SK-N-SH (cell line): ENCODE measurements around the gene PCGF2. TPM values are rescaled to one million over a fixed set of nuclear protein-coding genes. Genes with fewer than 3 reads are reported as not detected.

Source experiments
- CTCF ChIA-PET: fragments of 300-600, 350-600 bp; formaldehyde crosslinking; extraction: SDS; loops from one replicate; lab custom pipeline; 2021; lab: Yijun Ruan, JAX
- POLR2A ChIA-PET: fragments of 350-600 bp; sonication (Branson Sonifier 250); formaldehyde crosslinking; extraction: SDS; loops from one replicate; lab custom pipeline; 2020; ENCODE audit warnings: antibody characterized with exemption, inconsistent platforms; lab: Yijun Ruan, JAX
- DNase-seq: peaks from one replicate; pipeline ENCODE4 v3.0.0; 2012
- H2AFZ ChIP-seq: fragments of 200-600 bp; sonication (generic); 2 replicates; pipeline ENCODE4 v1.8.1; 2016; ENCODE audit warnings: antibody characterized with exemption, mild to moderate bottlenecking, low read depth
- H3F3A ChIP-seq: fragments of 200-600 bp; sonication (generic); replicated peaks from 2 replicates; pipeline ENCODE3; 2016; ENCODE audit warnings: antibody characterized with exemption, mild to moderate bottlenecking; ENCODE audit not compliant: insufficient read depth
- H3K27ac ChIP-seq, 2 experiments: fragments of 200-500 bp in 1 of 2; fragments of 200-600 bp in 1 of 2; sonication (Bioruptor generic) in 1 of 2; sonication (generic), shearing (Covaris generic) in 1 of 2; 2 replicates each; pipeline versions ENCODE4 v1.5.1 to v1.6.1; 2014 to 2016; ENCODE audit warnings: low read depth in 2 of 2, inconsistent platforms in 1 of 2, low read length in 1 of 2, mild to moderate bottlenecking in 1 of 2, mixed read lengths in 1 of 2
- H3K27me3 ChIP-seq: fragments of 200-600 bp; sonication (generic), shearing (Covaris generic); 2 replicates; pipeline ENCODE4 v1.6.1; 2016; ENCODE audit warnings: mixed run types; ENCODE audit not compliant: insufficient read depth
- H3K36me3 ChIP-seq, 2 experiments: fragments of 200-500 bp in 1 of 2; fragments of 200-600 bp in 1 of 2; sonication (Bioruptor generic) in 1 of 2; sonication (generic) in 1 of 2; replicated peaks in 1 of 2; 2 replicates each; pipeline versions ENCODE3 to v1.5.1; 2014 to 2016; ENCODE audit warnings: low read length in 1 of 2, mild to moderate bottlenecking in 1 of 2; ENCODE audit not compliant: insufficient read depth in 2 of 2, control insufficient read depth in 1 of 2
- H3K4me1 ChIP-seq, 2 experiments: fragments of 200-500 bp in 1 of 2; fragments of 200-600 bp in 1 of 2; sonication (Bioruptor generic) in 1 of 2; sonication (generic), shearing (Covaris generic) in 1 of 2; 2 replicates each; pipeline versions ENCODE4 v1.5.1 to v1.6.1; 2014 to 2016; ENCODE audit warnings: low read depth in 1 of 2, low read length in 1 of 2, mixed run types in 1 of 2; ENCODE audit not compliant: insufficient read depth in 2 of 2, control insufficient read depth in 1 of 2
- H3K4me2 ChIP-seq: fragments of 200-600 bp; sonication (generic), shearing (Covaris generic); 2 replicates; pipeline ENCODE4 v1.6.1; 2017; ENCODE audit warnings: mixed run types
- H3K4me3 ChIP-seq, 2 experiments: fragments of 200-500 bp in 1 of 2; fragments of 200-600 bp in 1 of 2; sonication (Bioruptor generic) in 1 of 2; sonication (generic), shearing (Covaris generic) in 1 of 2; 2 replicates each; pipeline versions ENCODE4 v1.5.1 to v1.8.1; 2014 to 2016; ENCODE audit warnings: low read depth in 2 of 2, inconsistent platforms in 1 of 2, low read length in 1 of 2, mild to moderate bottlenecking in 1 of 2, mixed read lengths in 1 of 2, moderate library complexity in 1 of 2
- H3K79me2 ChIP-seq: fragments of 200-600 bp; sonication (generic); 2 replicates; pipeline ENCODE4 v1.8.1; 2017; ENCODE audit warnings: mild to moderate bottlenecking; ENCODE audit not compliant: insufficient read depth
- H3K9ac ChIP-seq: fragments of 200-600 bp; sonication (generic); 2 replicates; pipeline ENCODE4 v1.6.1; 2017; ENCODE audit warnings: mixed run types
- H3K9me2 ChIP-seq: fragments of 200-600 bp; sonication (generic); 2 replicates; pipeline ENCODE4 v1.6.1; 2017; ENCODE audit warnings: mixed run types
- H3K9me3 ChIP-seq: fragments of 200-600 bp; sonication (generic); 2 replicates; pipeline ENCODE4 v1.6.1; 2017; ENCODE audit warnings: mixed run types, mild to moderate bottlenecking, moderate library complexity
- H4K20me1 ChIP-seq: fragments of 200-600 bp; sonication (generic); 2 replicates; pipeline ENCODE4 v1.6.1; 2017; ENCODE audit warnings: mild to moderate bottlenecking, mixed run types; ENCODE audit not compliant: insufficient read depth
- ELF1 ChIP-seq: IDR thresholded peaks from 2 replicates; pipeline ENCODE4 v1.4.0; 2012
- FOXJ3 ChIP-seq: sonication (generic); formaldehyde crosslinking; IDR thresholded peaks from 2 replicates; pipeline ENCODE4 v1.5.1; 2020; ENCODE audit warnings: mild to moderate bottlenecking, missing genetic modification reagents
- MAX ChIP-seq: IDR thresholded peaks from 2 replicates; pipeline ENCODE4 v1.4.0; 2012; ENCODE audit warnings: low read depth
- MEF2A ChIP-seq: IDR thresholded peaks from 2 replicates; pipeline ENCODE4 v1.4.0; 2012; ENCODE audit warnings: low read depth, borderline replicate concordance
- NFIC ChIP-seq: IDR thresholded peaks from 2 replicates; pipeline ENCODE4 v1.4.0; 2012; ENCODE audit warnings: borderline replicate concordance
- PBX3 ChIP-seq: IDR thresholded peaks from 2 replicates; pipeline ENCODE4; 2012
- POLR2AphosphoS5 ChIP-seq: IDR thresholded peaks from 2 replicates; pipeline ENCODE4 v1.6.1; 2012; ENCODE audit warnings: low read depth, low read length
- RCOR1 ChIP-seq: fragments of 150-350 bp; IDR thresholded peaks from 2 replicates; pipeline ENCODE4 v1.6.1; 2017; ENCODE audit warnings: antibody characterized with exemption, low read length
- RXRA ChIP-seq: IDR thresholded peaks from 2 replicates; pipeline ENCODE4 v1.4.0; 2012; ENCODE audit warnings: low read depth, mild to moderate bottlenecking, borderline replicate concordance
- TCF12 ChIP-seq: IDR thresholded peaks from 2 replicates; pipeline ENCODE4 v1.4.0; 2012
- TEAD4 ChIP-seq: IDR thresholded peaks from 2 replicates; pipeline ENCODE4 v1.4.0; 2012; ENCODE audit warnings: mild to moderate bottlenecking, borderline replicate concordance; ENCODE audit not compliant: insufficient read depth
- WGBS: methylation state at CpG from one replicate; pipeline ENCODE4 v1.1.6; 2017; ENCODE audit warnings: low lambda C conversion rate; 5-methylcytosine and 5-hydroxymethylcytosine counted together
- polyA plus RNA-seq, 3 experiments: library from polyadenylated mRNA; depleted of rRNA; stranded (reverse); fragments of >200 nt; gene quantifications; 2 replicates each; pipeline ENCODE4 v1.2.3, GENCODE V29; 2012

PCGF2 gene
- polyA plus RNA-seq, 1 of the 3 experiments (the other 2 are of a cell fraction) = 39.8 TPM

DNA sequence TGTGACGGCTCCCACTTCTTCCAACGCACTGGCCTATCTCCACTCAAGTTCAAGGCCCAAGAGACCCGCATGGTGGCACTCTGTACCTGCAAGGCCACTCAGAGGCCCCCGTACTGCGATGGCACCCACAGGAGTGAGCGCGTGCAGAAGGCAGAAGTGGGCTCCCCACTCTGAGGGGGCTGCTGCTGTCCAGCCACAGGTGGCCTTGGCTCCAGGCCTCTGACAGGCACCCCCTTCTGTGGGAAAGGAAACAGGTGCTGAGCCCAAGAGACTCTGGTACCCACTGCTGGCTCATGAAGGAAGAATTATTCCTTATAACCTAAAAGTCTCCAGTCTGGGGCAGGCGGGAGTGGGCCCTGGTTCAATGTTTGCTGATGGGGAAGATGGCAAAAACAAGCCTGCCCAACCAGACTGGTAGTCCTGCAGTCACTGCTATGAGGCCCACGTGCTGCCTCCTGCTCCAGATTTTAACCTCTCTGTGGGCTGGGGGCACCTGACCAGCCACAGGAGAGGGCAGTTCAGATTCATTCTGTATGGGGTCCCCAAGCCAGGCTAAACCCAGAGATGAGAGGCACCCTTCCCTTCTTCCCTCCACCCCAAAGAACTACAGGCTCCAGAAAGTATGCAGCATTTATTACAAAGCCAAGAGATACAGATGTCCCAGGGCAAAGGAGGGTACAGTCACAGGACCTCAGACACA, 14.7 kb downstream of the PCGF2 start (continued):
- TF ChIP-seq RXRA (no peak), POLR2AphosphoS5 (no peak; the same call in 1 of the 2 replicates)

GRCh38 chr17:38732376-38733281, 15.5 kb downstream of the PCGF2 start:
- CTCF ChIA-PET = interaction anchor here (1.0 to 7.4 kb wide), 7 partner anchors 12 to 223 kb away, joined by 3 to 88 read pairs (median 7); partner anchors contain the start of genes EPOP and PCGF2

More at GRCh38 chr17:38732376-38733281, 15.5 kb downstream of the PCGF2 start:
- TF ChIP-seq RCOR1 (no peak), RXRA (no peak), MEF2A (no peak), NFIC (no peak), PBX3 (no peak), TCF12 (no peak), FOXJ3 (no peak), ELF1 (no peak), TEAD4 (no peak), MAX (no peak)
- peak overlapping the region; percentile 12 to 98; a peak in 1 of 4 replicates for H3K27ac ChIP-seq
- H3F3A ChIP-seq = peaks cover 39% of the 10 kb centered on the region
- no peak overlapping the region for H2AFZ ChIP-seq
- H3K9ac ChIP-seq = no peak overlapping the region
- 94% methylated on average over 6 of the region's 7 CpGs for WGBS
- DNase-seq = no peak
- H3K4me3 ChIP-seq = no peak overlapping the region
- POLR2A ChIA-PET = no interaction called here
- H3K4me1 ChIP-seq = peaks cover 10 to 67% of the 10 kb centered on the region in 2 experiments; a peak in 1 of 4 replicates
- H3K9me3 ChIP-seq = no peaks in the 10 kb centered on the region
- peaks cover 13 to 30% of the 10 kb centered on the region in 2 experiments for H3K36me3 ChIP-seq
- H3K9me2 ChIP-seq = no peaks in the 10 kb centered on the region
- no peaks in the 10 kb centered on the region for H3K27me3 ChIP-seq
- peaks cover 36% of the 10 kb centered on the region; the same call in 1 of the 2 replicates for H3K79me2 ChIP-seq
- peaks cover 23% of the 10 kb centered on the region; the same call in 1 of the 2 replicates for H4K20me1 ChIP-seq
- peak overlapping the region; percentile 90; the same call in 1 of the 2 replicates for H3K4me2 ChIP-seq
